NCI-H69 (cell line): ENCODE results near the gene DNMT3A.

Experiments
- DNase-seq: peaks from one replicate; lab custom pipeline; 2025; lab: John Stamatoyannopoulos, UW

Gene DNMT3A

DNA sequence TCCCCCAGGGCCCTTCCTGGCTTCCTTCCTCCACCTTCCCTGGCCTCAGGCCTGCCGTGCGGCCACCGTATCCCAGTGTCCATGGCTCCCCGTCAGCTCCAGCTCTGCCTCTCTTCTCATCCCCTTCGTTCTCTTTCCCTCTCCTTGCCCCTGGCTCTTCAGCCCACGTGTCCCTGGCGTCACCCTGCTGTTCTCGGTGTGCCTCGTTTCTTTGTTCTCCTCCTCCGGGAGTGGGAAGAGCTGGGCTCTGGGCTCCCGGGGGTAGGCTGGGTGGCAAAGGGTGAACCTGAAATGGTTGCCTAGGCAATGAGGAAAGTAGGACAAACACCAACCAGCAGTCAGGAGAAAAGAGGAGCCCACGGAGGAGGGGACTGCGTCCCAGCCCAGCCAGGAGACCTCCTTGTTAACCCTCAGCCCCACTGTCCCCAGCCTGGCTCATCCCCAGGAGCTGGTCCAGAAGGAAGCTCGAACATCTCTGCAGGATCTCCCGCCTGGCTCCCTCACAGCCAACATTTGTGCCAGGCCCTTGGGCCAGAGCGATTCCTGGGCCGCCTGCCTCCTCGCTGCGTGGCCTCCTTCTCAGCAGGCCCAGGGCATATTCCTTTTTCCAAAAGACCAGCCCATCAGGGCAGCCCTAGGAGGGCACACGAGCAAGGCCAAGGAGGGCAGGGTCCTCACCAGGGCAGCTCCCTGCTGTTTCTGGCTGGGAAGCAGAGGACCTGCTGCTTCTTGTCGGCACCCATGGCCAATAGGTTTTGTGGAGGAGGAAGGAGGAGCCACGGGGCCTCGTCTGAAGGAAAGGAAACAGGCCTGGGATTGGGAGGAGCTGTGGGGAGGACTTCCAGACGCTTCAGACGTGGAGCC lies 30.9 kb upstream of the DNMT3A start:
- DNase-seq, result no peak

DNA sequence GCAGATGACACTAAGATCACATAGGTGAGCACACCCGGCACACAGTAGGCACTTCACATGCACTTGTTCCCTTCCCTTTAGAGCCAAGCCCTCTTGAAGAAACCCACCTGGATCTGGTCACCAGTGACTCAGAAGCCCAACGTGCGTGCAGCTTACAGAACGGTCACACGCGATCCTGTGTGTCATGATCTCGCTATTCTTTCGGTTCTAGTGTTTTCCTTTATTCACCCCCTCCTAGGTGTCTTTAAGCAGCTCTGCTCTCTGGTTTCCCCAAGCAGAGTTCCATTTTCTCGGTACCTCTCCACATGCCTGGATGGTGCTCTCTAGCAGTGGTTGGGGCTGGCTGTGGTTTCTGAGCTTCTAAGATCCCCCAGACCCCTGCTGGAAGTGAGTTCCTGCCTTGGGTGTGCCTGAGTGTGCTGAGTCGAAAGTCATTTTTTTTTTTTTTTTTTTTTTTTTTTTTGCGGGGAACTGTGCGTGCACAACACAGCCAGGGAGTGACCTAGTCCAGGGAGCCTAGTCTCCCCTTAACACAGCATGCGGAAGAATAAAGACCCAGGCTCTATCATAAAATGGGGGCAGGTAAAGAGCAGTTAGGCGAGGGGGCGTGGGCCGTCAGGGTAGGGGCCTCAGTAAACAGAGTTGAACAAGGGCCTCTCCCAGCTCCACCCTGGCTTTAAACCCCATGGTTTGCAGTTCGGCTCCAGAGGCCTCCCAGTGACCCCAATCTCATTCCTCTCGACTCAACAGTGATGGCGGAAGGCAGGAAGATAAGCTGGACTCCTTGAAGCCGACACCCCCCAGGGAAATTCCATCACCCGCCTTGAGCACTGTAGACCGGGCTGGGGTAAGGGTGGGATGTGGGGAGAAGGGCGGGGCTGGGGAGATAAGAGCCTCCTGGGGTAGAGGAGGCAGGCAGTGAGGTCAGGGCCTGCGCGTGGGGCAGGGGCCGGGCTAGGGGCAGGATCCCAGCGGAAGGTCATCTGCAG lies 29.8 kb upstream of the DNMT3A start:
- no peak for DNase-seq

DNA sequence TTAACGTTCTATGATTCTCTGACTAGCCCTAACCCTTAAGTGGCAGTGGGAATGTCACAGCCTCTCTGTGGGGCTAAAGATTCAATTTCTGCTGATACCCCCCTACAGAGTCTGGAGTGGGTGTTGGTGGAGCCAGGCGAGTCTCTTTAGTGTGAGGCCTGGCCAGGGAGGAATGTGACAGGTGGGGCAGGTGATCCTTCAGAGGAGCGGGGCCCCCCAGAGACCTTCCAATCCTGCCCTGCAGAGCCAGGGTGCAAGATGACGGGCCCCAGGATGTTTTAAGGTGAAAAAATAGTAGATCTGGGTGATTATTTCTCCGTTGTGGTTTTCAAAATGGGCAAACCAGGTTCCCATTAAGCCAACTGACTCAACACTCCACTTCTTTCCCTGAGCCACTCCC lies 28.2 kb upstream of the DNMT3A start:
- no peak for DNase-seq

DNA sequence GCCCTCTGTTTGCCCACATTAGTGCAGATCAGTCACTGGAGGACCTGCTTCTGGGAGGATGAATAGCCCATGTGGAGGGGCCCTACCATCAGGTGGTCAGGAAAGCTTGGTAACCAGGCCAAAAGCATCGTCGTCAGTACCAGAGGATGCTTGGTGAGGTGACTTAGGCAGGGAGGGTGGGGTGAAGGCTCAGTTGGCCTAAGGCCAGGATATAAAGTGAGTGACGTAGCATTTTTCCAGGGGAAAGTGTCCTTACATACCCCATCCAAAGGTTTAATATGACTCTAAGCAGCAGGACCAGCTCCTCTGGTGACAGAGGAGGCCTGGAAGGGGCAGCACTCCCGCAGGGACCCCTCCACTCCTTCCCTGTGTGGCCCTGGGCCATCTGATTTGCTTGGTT lies 27.7 kb upstream of the DNMT3A start:
- no peak for DNase-seq

DNA sequence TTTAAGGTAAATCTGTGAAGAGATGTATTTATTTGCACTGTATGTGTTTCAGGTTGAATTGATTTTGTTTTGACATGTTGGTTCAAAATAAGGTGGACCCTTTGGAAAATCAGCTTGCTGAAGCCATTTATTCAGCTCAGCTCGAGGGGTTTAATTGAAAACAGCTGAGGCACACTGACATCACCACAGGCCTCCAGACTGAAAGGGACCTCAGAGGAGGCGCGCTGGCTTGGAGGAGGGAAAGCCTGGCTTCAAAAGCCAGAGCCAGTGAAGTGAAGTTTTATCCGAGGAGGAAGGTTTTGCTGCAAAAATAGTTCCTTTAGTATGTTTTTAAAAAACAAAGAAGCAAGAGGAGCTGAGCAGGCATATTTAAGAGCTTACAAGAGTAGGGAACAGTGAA lies 26.9 kb upstream of the DNMT3A start:
- DNase-seq, result no peak

DNA sequence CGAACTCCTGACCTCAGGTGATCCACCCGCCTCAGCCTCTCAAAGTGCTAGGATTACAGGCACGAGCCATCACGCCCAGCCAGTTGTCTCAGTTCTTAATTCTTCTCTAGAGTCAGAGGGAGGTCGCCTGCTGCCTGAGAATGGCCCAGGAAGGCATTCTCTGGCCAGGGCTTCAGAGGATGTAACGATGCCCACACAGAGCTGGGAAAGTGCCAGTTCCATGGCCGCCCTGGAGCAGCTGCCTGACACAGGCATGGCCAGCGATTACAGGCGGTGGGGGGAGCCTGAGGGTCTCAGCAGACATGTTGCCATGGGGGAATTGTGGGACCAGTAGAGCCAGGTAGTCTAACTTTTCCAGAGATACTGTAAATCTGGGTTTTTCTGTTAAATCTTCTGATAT lies 25.6 kb upstream of the DNMT3A start:
- no peak for DNase-seq

DNA sequence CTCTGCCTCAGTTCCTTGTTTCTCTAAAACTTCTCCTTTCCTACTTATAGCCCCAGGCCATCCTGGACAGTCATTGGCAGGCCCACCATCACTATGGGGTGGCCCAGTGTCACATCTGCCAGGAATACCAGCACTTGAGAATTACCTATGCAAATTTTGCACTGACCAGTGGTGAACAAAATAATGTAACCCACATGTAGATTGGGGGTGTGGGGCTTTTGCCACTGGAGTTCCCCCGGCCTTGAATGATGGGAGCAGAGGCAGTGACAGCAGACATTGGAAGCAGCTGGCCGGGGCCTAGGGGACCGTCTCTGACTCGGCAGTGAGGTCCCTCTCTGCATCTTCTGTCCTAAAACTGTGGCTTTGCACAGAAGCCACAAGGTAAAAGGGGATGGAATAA lies 24.9 kb upstream of the DNMT3A start:
- DNase-seq, result no peak

DNA sequence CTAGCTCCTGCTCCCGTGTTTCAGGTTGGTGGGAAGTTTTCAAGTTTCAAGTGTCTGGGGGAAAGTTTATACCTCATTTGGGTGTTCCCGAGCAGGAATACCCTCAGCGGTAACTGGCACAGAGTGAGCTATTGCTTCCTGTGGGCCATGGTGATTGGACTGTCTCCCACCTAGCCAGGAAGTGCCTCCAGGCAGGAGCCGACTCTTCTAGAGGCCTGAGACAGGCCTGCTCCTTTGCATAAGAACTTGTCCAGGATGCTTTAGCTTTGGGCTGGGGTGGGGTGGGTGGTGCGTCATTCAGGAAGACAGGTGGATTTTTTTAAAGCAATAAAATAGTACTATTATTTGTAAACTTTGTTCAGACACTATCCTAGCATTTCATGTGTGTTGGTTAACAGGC lies 23.5 kb upstream of the DNMT3A start:
- no peak for DNase-seq

DNA sequence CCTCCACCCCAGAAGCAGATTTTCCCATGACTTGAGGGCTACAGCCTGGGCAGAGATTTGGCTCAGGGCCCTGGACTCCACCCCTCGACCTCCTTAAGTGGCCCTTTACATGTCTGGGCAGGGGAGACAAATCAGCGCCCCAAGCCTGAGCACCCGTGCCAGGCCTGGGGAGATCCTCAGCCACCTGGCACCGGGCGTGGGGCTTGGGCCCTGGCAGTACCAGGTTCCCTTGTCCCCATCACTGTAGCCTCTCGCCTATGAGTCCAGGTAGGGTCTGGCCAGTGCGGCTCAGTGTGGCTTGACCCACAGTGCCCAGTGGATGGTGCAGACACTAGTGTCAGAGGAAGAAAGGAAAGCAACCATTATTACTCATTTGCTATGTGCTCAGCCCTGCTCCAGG lies 22.0 kb upstream of the DNMT3A start:
- DNase-seq, result no peak

DNA sequence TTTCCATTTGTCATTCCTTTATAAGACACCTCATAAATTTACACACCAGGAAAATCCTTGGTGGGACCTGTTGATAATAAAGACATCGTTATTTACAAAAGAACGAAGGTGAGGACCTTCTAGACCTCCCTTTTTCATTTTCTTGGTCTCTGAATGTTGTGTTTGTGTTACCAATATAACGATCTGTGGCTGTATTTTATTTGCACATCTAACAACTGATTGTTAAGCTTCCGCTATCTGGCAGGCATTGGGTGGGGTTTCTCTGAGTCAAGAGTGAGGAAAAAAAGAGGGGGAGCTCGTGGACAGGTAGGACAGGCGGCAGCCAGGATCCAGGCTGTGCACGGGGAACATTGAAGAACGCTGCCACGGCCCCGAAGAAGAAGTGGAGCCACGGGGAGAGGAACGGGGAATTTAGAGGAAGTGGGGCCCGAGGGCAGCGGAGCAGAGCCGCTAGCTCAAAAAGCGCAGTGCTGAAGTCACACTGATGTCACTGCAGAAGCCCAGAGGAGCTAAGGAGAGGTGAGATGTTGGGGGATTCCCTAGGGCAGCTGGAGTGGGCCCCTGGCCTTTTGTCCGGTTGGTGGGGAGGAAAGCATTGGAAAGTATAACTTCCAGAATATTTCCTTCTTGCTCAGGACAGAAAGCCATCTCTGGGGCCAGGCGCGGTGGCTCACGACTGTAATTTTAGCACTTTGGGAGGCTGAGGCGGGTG lies 20.9 kb upstream of the DNMT3A start:
- DNase-seq, result peak; percentile 37

DNA sequence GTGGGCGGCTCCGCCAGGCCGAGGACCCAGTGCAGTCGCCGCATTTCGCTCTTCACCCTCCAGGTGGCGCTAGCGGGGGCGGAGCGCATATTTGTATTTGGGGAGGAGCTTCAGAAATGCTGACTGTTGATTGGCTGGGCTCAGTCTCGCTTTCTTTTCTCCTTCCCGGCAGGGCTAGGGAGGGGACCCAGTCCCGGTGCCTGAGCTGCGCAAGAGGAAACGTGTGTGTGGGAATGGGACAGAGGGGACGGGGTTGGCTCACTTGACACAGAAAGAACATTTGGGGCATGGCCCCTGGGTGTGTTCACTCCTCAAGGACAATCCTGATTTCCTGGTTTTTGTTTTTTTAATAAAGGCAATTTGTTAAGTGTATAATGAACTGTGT lies 20.3 kb upstream of the DNMT3A start:
- peak; percentile 90 for DNase-seq

DNA sequence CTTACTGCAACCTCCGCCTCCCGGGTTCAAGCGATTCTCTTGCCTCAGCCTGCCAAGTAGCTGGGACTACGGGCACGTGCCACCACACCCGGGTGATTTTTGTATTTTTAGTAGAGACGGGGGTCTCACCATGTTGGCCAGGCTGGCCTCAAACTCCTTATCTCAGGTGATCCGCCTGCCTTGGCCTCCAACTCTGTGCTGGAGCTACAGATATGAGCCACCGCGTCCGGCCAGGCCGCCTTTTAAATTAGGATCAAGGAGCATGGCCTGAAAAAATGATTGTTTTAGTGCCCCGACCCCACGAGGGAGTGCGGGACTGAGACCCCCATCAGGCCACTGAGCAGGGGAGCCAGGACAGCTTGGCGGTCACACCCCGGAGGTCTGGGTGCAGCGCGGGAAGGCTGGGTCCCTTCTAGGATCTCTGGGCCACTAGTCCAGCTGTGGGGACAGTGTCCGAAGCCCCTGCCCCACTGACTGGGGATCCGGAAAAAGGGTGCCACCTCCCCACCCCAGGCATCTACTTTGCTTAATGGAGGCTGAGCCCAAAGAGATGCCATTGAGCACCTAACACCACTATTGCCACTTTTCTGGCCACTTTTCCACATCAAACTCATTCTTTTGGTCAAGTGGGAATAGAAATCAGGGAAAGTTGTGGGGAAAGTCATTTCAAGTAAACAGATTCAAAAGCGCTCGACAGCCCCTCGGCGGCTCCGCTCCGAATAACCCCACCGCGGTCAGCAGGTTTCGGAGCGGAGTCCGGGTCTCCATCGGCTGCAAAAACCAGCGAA lies 19.7 kb upstream of the DNMT3A start:
- DNase-seq, result no peak

DNA sequence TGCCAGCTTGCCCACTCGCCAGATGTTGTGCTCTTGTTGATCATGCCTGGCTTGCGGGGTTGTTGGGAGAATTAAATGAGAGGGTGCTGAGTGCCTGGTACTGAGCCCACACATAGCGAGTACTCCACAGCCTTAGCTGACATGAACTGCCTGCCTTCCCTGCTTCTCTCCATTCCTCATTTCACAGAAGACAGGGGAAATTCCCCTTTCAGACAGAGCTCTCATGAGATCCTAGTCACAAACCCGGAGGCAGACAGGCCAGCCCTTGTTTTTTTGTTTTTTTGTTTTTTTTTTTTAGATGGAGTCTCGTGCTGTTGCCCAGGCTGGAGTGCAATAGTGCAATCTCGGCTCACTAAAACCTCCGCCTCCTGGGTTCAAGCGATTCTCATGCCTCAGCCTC lies 17.1 kb upstream of the DNMT3A start:
- no peak for DNase-seq

DNA sequence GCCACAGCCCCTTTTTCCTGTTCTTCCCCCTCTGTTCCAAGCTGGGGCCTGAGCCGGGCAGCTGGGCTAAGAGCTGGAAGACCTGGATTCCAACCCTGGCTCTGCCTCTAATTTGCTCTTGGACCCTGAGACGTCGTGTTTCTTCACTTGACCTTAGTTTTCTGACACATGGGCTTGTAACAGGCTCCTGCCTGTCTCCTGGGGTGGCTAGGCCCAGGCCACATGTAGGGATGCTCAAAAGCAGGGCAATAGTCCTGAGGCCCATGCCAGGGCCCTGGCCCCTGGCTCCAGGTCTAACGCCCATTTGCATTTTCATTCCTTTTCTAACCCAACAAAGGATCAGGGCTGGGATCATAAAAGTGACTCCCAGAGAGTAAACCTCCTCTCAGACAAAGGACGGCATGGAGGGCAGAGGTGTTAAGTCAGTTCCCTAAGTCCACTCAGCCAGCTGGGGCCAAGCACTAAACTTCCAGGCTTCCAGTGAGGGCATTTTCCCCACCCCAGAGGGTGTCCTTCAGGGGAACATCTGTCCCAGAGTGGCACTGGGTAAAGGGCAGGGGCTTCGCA lies 16.6 kb upstream of the DNMT3A start:
- DNase-seq, result no peak

DNA sequence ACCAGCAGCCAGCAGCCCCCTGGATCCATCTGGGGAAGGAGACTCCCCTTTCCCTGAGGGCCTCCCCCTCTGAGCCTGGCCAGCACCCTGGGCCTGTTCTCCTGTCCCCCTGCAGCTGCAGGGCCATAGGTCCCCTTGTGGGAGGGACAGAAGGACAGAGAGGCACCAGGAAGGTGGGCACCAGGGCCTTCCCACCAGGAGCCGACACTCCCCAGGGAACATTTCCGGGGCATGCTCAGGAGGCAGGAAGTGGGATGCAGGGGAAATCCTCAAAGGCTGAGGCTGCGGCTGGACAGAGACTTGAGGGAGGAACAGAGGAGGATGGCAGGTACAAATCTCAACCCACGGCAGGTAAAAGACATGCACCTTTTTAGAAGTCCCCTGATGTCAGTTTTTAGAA lies 14.4 kb upstream of the DNMT3A start:
- no peak for DNase-seq

DNA sequence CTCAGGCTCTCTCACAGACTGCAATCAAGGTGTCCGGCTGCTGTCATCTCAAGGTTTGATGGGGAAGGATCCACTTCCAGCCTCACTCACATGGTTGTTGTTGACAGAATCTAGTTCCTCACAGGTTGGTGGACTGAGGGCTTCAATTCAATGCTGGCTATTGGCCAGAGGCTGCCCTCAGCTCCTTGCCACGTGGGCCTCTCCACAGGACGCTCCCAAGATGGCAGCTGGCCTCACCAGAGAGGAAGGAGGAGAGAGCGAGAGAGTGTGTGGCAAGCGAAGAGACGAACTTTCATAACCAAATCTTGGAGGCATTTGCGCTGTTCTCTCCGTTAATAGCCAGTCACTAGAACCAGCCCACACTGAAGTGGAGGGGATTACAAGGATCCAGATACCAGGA lies 13.5 kb upstream of the DNMT3A start:
- DNase-seq, result no peak

DNA sequence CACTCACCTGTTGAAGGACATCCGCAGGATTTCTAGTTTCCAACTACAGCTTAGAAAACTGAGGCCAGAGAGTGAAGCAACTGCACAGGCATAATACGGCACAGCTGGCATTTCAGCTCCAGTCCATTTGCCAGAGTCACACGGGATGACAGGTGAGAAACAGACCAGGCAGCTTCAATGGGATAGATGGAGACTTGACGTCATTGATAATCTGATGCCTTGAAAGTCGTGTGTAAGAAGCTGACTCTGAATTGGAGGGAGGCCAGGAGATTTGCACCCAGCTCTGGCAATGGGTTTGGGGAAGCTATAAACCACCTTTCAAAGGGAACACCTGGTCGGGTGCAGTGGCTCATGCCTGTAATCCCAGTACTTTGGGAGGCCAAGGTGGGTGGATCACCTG lies 12.4 kb upstream of the DNMT3A start:
- DNase-seq, result no peak

DNA sequence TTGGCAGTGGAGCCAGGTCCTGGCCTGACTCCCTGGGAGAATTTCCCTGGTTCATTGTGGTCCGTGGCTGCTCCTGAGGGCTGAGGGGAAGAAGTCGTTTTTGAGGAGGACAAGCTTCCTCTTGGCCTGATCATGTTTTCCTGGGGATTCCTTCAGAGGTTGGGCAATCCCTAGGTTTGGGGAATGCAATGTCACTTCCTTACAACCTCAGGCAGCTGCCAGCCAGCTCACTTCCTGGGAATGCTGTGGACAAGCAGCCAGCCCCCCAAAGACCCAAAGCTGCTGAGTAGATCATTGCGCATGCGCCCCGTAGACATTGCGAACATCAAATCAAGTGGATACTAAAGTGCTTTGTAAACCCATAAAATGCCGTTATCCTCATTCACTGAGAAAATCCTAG lies 7.7 kb upstream of the DNMT3A start:
- no peak for DNase-seq

DNA sequence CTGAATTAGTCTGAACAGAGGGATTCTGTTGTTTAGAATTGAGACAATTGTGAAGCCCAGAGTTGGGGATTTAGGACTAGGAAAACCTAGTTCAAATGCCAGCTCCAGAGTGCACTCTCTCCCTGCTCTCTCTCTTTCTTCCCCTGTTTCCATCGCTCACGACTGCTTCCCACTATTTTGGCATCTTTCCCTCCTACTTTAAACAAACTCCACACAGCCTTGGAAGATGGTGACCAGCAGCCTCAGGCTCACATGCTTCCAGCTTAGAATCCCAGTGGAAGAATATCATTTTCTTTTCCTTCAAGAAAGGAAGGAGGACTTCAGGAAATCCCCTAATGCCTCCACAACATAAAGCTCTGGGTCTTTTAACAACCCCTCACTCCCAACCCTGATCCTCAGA lies 6.1 kb upstream of the DNMT3A start:
- no peak for DNase-seq

DNA sequence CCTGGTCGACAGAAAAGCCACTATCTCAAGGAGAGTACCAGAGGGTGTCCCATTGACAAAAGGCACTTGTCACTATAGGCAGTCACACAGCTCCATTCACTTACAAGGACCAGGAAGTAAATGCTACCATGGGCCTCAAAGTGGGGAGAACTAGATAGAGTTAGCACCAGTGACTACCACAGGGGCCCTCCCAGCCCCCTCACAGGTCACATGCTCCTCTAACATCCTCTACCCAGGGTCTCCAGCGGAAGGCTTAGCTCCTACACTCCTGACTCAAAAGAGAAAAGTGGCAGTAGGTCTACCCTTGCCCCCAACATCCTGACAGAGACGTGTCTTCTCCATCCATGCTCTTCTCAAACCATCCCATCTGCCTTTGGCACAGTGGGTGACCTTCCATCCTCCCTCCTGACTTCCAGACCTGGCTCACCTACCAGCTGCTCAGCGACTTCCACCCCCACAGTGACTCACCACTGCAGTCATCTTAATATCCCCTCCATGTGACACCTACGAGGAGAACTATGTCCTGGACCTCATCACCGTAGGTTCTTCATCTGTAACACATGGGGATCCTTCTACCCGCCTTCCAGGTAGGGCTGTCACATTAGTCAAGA lies 5.6 kb upstream of the DNMT3A start:
- no peak for DNase-seq
